Osteoblast (primary cell): Measurements from ENCODE around the gene MNAT1. TPM values are rescaled to one million over a fixed set of nuclear protein-coding genes. Genes with fewer than 3 reads are reported as not detected.

Experiments used
- DNase-seq: peaks from one replicate; pipeline ENCODE4 v3.0.0; 2011; ENCODE audit warnings: low spot score, mixed read lengths; ENCODE audit not compliant: insufficient read length; ENCODE audit errors: missing footprints
- H2AFZ ChIP-seq: 2 replicates; pipeline ENCODE4 v1.6.0; 2011; ENCODE audit warnings: mild to moderate bottlenecking, low read length
- H3K27ac ChIP-seq: 2 replicates; pipeline ENCODE4 v1.5.1; 2011; ENCODE audit warnings: mild to moderate bottlenecking, low read depth, low read length, moderate library complexity
- H3K27me3 ChIP-seq: 2 replicates; pipeline ENCODE4 v1.6.0; 2012; ENCODE audit warnings: mild to moderate bottlenecking, control low read depth, inconsistent platforms, low read length, moderate library complexity; ENCODE audit not compliant: insufficient read depth
- H3K36me3 ChIP-seq: 2 replicates; pipeline ENCODE4 v1.5.1; 2011; ENCODE audit warnings: mild to moderate bottlenecking, low read length, control low read depth, moderate library complexity; ENCODE audit not compliant: insufficient read depth
- H3K4me1 ChIP-seq: 2 replicates; pipeline ENCODE4 v1.5.1; 2011; ENCODE audit warnings: mild to moderate bottlenecking, low read length, control low read depth, moderate library complexity; ENCODE audit not compliant: insufficient read depth
- H3K4me2 ChIP-seq: 2 replicates; pipeline ENCODE4 v1.6.0; 2011; ENCODE audit warnings: mild to moderate bottlenecking, low read length; ENCODE audit not compliant: insufficient read depth
- H3K4me3 ChIP-seq: fragments of 200-600 bp; sonication (generic); 3 replicates; pipeline ENCODE4 v1.5.1; 2012; ENCODE audit warnings: mild to moderate bottlenecking, low read length, inconsistent platforms; ENCODE audit not compliant: insufficient read depth
- H3K79me2 ChIP-seq: 2 replicates; pipeline ENCODE4 v1.6.0; 2012; ENCODE audit warnings: mild to moderate bottlenecking, low read length, control low read depth, inconsistent platforms; ENCODE audit not compliant: insufficient read depth
- H3K9me3 ChIP-seq: 2 replicates; pipeline ENCODE4 v1.5.1; 2011; ENCODE audit warnings: low read depth, low read length, control low read depth
- H4K20me1 ChIP-seq: 2 replicates; pipeline ENCODE4 v1.6.0; 2012; ENCODE audit warnings: mild to moderate bottlenecking, low read length, control low read depth; ENCODE audit not compliant: insufficient read depth
- total RNA-seq: library from RNA; depleted of rRNA; stranded (reverse); fragments of >200 nt; gene quantifications from 2 replicates; pipeline ENCODE4 v1.2.3, GENCODE V29; 2012
- TF ChIP-seq, protein P1 (sequence below): IDR thresholded peaks from 2 replicates; pipeline ENCODE4 v1.5.1; 2011; ENCODE audit warnings: mild to moderate bottlenecking, low read depth, low read length, moderate library complexity; ENCODE audit errors: extremely low read depth

Gene MNAT1
- total RNA-seq, 1 donor, result 51.4 TPM

DNA sequence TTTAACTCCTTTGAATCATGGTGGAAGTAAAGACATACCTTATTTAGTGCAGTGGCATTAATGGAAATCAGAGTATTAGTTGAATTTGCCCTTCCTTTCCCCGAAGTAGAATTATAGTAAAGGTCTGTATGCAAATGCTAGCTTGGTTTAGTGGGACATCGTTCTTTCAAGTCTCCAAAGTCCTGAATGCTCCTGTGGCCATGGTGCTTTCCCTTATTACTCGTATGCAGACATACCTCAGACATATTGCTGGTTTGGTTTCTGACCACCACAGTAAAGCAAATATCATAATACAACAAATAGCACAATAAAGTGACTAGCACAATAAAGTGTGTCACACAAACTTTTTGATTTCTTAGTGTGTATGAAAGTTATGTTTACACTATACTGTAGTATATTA is 52.3 kb downstream of the MNAT1 start:
- H2AFZ ChIP-seq, result no peak overlapping the region
- H3K79me2 ChIP-seq, result peaks cover 52% of the 10 kb centered on the region
- no peaks in the 10 kb centered on the region for H3K4me1 ChIP-seq
- DNase-seq, result no peak
- H3K4me2 ChIP-seq, result no peak overlapping the region
- no peak overlapping the region for H3K4me3 ChIP-seq
- TF ChIP-seq, protein P1, sequence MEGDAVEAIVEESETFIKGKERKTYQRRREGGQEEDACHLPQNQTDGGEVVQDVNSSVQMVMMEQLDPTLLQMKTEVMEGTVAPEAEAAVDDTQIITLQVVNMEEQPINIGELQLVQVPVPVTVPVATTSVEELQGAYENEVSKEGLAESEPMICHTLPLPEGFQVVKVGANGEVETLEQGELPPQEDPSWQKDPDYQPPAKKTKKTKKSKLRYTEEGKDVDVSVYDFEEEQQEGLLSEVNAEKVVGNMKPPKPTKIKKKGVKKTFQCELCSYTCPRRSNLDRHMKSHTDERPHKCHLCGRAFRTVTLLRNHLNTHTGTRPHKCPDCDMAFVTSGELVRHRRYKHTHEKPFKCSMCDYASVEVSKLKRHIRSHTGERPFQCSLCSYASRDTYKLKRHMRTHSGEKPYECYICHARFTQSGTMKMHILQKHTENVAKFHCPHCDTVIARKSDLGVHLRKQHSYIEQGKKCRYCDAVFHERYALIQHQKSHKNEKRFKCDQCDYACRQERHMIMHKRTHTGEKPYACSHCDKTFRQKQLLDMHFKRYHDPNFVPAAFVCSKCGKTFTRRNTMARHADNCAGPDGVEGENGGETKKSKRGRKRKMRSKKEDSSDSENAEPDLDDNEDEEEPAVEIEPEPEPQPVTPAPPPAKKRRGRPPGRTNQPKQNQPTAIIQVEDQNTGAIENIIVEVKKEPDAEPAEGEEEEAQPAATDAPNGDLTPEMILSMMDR, result no peak
- H3K27me3 ChIP-seq, result no peaks in the 10 kb centered on the region
- no peaks in the 10 kb centered on the region for H4K20me1 ChIP-seq
- no peaks in the 10 kb centered on the region for H3K9me3 ChIP-seq
- H3K36me3 ChIP-seq, result no peaks in the 10 kb centered on the region
- no peak overlapping the region for H3K27ac ChIP-seq

DNA sequence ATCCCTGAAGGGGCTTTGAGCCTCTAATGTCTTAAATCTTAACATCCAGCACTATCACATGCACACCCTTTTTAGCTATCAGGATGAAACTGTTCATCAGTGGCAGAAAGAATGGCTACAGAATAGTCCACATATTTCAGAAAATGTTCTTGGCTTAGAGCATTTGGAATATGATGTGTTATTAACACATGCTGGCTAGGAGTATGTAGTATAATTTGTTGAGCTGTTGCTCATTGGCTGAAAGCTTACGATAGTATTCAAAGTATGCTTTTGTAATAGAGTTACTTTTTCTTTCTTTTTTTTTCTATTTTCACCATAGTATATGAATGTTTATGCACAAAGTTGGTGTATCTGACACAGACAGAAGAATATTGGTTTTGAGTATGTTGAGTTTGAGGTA is 55.1 kb downstream of the MNAT1 start:
- TF ChIP-seq, protein P1, result no peak
- no peak for DNase-seq
- Histone ChIP-seq H4K20me1 (no peaks in the 10 kb centered on the region), H3K9me3 (no peaks in the 10 kb centered on the region), H3K4me3 (no peak overlapping the region), H2AFZ (no peak overlapping the region), H3K36me3 (no peaks in the 10 kb centered on the region), H3K27ac (no peak overlapping the region), H3K4me1 (no peaks in the 10 kb centered on the region), H3K4me2 (no peak overlapping the region), H3K79me2 (peaks cover 39% of the 10 kb centered on the region), H3K27me3 (no peaks in the 10 kb centered on the region)

DNA sequence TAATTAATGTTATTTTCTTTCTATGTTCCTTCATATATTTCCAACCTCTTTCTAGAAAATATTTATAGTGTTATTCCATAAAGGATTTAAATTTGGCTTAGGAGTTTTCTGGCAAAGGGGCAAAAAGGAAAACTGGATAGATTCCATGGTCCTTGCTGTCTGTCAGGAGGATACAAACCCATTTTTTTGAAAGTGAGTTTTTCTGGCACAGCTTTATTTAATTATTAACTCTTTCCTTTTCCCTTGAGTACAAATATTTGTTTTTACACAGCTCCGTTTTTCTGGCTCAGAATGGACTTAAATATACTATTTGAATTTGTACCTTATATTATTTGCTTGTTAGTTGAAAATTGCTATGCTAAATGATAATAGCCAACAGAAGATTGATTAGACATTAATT is 56.3 kb downstream of the MNAT1 start:
- no peak overlapping the region for H3K27ac ChIP-seq
- no peaks in the 10 kb centered on the region for H3K9me3 ChIP-seq
- no peak for DNase-seq
- H3K4me2 ChIP-seq, result no peak overlapping the region
- no peak overlapping the region for H3K4me3 ChIP-seq
- H3K4me1 ChIP-seq, result no peaks in the 10 kb centered on the region
- H2AFZ ChIP-seq, result no peak overlapping the region
- TF ChIP-seq, protein P1, result no peak
- H4K20me1 ChIP-seq, result no peaks in the 10 kb centered on the region
- H3K27me3 ChIP-seq, result no peaks in the 10 kb centered on the region
- peaks cover 42% of the 10 kb centered on the region for H3K79me2 ChIP-seq
- H3K36me3 ChIP-seq, result no peaks in the 10 kb centered on the region

DNA sequence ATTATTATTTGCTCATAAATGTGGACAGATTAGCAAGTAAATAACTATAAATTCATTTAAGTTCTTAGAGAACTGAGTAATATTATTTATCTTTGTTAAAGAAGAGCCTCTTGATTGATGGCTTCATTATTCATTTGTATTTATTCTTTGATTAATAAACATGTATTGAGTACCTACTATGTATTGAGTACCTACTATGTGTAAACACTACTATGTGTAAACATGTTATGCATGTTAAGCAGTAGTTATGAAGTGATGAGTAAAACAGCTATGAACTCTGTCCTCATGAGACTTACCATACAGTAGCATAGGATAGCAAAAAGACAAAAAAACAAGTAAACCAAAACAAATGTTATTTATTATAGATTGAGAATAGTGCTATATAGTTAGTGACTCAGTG is 61.9 kb downstream of the MNAT1 start:
- H3K4me3 ChIP-seq, result no peak overlapping the region
- no peak for DNase-seq

More for the DNA sequence above, 61.9 kb downstream of the MNAT1 start:
- Histone ChIP-seq H3K27me3 (no peaks in the 10 kb centered on the region), H3K4me1 (no peaks in the 10 kb centered on the region), H2AFZ (no peak overlapping the region), H3K9me3 (no peaks in the 10 kb centered on the region), H3K79me2 (peaks cover 12% of the 10 kb centered on the region), H3K27ac (no peak overlapping the region), H4K20me1 (no peaks in the 10 kb centered on the region), H3K36me3 (peaks cover 4% of the 10 kb centered on the region), H3K4me2 (no peak overlapping the region)
- TF ChIP-seq, protein P1, result no peak
